HCEC 1CT (cell line): ENCODE measurements around the gene ACSL3.

Source experiments
- DNase-seq: peaks from one replicate; pipeline ENCODE4 v3.0.0-alpha.2; 2017

The ACSL3 gene

DNA sequence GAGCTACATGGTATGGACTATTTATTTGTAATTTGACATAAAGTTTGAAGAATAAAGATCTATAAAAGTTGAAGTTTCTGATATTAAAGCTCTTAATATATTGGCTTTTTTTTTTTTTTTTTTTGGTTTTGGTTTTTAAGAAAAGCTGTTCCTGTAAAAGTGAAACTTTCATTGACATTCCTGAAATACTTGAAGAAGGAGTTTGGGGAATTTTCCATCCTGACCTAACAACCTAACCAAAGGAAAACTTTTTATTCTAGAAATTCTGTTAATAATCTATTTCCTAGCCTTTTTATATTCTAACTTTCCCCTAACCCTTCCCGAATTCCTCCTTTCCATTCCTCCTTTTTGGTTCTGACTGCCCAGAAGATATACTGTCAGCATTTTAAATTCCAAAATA, 83.7 kb downstream of the ACSL3 start:
- no peak for DNase-seq

DNA sequence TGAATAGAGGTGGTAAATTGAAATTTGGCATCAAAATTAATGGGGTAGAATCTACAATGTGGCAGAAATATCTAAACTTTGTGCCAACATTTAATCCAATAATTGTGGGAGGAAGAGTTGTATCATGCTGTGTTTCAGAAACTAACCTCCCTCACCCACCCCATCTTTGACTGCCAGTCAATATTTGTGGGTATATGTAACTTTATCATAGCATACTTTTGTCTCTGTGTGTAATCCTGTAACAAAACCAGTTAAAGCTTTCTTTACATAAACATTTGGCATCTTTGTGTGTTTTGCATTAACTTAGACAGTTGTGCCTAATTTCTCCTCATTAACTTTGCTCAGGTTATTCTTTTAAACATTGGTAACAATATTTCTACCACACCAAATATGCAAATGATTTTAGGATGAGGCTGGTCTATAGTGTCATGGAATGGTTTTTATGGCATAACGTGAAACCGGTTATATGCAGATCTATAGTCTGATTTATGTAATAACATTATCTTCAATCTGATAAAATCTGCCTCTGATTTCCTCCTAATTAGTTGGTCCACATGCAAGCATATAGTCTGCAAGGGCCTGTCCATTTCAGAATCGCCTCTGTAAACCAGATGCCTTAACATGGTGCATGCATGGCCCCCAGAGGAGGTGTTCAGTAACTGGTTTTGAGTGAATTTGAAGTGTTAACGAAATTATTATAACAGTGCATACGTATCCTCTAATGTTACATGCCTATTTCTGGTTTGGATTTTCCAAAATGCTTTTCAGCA, 84.3 kb downstream of the ACSL3 start:
- DNase-seq, result no peak

- no peak for DNase-seq
These were observed 85.1 kb downstream of the ACSL3 start for GRCh38 chr2:222945887-222946286.

- no peak for DNase-seq
These were observed 86.0 kb downstream of the ACSL3 start for GRCh38 chr2:222946700-222947287.

- no peak for DNase-seq
These were observed 88.2 kb downstream of the ACSL3 start for GRCh38 chr2:222949073-222949472.

DNA sequence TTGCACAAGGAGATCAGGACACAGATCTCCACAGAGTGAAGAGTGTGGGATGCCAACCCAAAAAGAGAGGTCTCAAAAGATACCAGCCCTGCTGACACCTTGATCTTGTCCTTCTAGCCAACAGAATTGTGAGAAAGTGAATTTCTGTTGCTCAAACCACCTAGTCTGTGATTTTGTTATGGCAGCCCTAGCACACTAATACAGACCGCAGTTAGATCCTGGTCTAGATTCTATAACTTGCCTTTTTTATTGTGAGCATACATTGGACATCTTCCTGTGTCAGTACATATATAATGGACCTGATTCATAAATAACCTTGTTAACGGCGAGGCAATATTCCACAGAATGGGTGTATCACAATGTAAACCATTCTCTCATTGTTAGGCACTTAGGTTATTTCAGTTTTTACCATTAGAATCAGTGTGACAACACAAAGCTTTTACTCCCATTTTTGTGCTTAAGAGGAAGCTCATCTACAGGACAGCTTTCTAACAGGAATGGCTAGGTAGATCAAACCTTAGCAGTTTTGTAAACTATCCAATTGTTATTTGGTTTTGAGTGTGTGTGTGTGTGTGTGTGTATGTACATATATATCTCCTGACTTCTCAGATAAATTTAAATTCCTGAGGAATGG, 89.0 kb downstream of the ACSL3 start:
- no peak for DNase-seq

- DNase-seq, result peak; percentile 88
These were observed 89.9 kb downstream of the ACSL3 start for GRCh38 chr2:222950638-222951285.

DNA sequence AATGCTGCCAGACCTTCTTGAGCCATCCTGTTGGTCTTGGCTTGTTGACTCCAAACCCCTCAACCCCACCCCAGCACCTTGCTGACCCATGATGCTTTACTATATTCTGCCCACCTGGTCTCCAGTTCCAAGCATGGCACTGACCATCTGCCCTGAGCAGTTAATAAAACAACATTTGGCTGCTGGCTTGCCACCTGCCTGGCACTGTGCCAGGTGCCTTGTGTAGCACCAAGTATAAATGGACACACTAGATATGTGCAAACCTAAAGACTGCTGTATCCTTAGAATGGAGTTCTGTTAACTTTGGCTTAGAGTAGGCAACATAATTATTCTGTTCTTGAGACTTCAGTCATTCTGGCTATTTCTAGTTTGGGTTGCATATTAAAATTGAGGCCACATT, 91.4 kb downstream of the ACSL3 start:
- no peak for DNase-seq

- DNase-seq, result no peak
These were observed 94.2 kb downstream of the ACSL3 start for GRCh38 chr2:222955008-222955407.

GRCh38 chr2:222959358-222959757, 98.5 kb downstream of the ACSL3 start:
- peak; percentile 91 for DNase-seq

DNA sequence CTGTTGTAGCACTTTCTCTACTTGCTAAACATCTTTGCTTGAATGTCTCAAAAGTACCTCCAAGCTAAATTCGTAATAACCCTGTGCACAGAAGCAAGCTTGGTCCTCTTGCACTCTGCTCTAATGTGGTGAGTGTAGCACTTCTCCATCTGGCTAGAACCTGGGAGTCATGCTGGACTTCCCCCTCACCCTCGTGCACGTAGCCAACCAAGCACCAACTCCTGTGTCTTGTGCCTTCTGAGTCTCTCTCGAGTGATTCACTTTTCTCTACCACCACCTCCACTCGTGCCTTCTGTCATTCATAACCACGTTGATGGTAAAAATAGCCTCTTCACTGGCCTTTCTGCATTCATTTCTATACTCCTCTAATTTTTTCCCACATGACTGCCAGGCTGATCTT, 99.3 kb downstream of the ACSL3 start:
- no peak for DNase-seq

- DNase-seq, result no peak
These were observed 102.8 kb downstream of the ACSL3 start for GRCh38 chr2:222963641-222964040.

DNA sequence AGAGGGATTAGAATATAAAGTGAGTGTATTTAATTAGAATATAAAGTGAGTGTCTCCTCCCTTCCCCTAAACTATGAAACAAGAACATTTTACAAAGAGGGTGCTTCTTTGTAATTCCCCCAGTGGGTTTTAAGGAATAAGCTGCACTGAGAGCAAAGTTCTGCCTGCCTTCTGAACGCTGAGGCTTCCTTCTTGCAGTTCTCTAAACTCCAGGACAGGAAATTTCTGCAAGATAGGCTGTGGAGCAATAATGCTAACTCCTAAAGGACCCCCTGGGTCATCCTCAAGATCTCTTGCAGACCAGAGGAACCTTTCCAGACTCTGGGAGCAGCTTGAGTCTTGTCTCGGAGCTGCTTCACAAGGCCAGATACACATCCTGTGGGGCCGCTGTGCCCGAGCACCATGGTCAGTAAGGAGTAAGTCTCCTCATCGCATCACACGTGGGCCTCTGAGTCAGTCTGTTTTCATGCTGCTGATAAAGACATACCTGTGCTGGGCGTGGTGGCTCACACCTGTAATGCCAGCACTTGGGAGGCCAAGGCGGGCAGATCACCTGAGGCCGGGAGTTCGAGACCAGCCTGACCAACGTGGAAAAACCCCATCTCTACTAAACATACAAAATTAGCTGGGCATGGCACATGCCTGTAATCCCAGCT, 103.7 kb downstream of the ACSL3 start:
- DNase-seq, result no peak

DNA sequence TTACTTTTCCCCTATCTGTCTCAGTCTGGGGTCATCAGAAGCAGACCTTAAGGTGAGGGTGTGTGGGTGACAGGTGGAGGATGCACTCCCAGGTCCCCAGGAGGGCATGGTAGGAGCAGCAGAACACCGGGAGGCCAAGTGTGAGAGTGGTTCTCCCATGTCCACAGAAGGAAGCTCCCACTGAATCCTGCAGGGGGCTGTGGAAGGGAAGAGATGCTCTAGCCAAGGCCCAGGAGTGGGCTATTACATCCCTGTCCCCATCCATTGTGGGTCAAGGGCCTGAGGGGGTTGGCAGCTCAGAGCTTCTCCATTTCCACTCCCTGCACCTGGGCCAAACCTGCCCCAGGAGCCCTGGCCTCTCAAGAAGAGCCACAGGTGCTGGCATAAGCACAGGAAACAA, 104.7 kb downstream of the ACSL3 start:
- no peak for DNase-seq

- DNase-seq, result no peak
These were observed 107.8 kb downstream of the ACSL3 start for GRCh38 chr2:222968550-222969155.

DNA sequence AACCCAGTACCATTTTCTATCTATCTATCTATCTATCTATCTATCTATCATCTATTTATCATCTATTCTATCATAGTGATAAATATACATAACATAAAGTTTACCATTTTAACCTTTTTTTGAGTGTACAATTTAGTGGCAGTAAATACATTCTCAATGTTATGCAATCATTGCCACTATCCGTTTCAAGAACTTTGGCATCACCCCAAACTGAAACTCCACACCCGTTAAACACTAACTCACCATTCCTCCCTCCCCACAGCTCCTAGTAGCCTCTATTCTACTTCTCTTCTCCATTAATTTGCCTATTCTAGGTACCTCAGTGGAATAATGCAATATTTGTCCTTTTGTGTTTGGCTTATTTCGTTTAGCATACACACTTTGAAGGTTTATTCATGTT, 108.7 kb downstream of the ACSL3 start:
- DNase-seq, result peak; percentile 73

- no peak for DNase-seq
These were observed 111.6 kb downstream of the ACSL3 start for GRCh38 chr2:222972420-222972819.

- no peak for DNase-seq
These were observed 112.4 kb downstream of the ACSL3 start for GRCh38 chr2:222973237-222973636.

DNA sequence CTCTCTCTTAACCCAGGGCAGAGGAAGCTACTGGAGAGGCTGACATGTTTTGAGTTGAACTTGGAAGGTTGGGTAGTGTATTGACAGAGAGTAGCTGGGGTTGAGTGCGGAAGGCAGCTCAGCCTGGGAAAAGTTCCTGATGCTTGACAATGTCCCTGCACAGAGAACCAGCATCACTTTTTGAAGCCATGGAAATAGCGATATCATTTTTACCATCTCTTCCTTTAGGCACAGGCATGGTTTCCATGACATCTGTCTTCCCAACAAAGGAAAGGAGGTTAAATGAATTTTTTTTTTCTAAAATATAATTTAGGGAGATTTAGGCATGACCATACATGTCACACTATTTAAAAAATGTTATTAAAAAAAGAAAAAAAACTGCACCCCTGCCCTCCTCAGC, 112.9 kb downstream of the ACSL3 start:
- DNase-seq, result no peak

DNA sequence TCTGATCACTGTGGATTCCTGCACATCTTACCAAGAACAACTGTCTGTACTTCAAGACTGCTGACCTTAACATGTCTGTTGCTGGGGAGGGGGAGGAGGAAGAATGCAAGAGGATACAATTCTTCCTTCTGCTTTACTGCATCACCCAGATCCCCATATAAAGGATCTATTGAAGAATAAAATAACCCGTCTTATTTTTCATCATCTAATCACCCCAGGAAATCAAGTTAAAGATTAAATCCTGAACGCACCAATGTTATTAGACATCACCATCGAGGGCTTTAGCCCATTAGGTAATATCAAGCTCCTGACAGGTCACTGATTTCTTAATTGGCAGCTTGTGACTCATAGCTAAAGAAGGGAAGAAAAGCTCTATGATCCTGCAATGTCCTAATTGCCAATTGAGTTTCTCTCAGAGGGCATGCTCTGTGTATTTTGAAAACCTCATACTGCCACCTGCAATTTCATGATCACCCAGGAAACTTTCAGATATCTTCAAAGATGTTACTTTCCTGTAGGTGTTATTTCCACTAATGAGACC, 115.8 kb downstream of the ACSL3 start:
- no peak for DNase-seq

GRCh38 chr2:222977121-222977520, 116.3 kb downstream of the ACSL3 start:
- no peak for DNase-seq

- no peak for DNase-seq
These were observed 118.0 kb downstream of the ACSL3 start for GRCh38 chr2:222978850-222979249.

DNA sequence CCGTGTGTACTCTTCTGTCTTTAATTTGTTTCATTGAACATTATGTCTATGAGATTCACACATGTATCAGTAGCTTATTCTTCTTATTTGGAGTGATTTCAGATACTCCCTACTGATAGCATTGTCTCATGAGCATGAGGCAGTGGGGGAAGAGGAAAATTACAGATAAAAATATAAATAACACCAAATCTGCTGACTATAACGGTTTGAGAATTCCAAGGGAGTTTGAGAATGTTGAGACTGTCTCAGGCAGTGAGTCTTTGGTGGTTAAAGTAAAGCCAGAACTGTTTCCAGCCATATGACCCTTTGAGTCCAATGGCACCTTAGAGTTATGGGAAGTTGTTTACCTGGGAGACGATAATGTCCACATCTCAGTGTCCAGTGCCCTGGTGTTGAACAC, 118.6 kb downstream of the ACSL3 start:
- no peak for DNase-seq
